GM12865 (cell line): Measurements from ENCODE around the gene PRRT1.

Experiments
- DNase-seq: peaks from one replicate; pipeline ENCODE4 v3.0.0; 2010; ENCODE audit warnings: low read depth
- H3K4me3 ChIP-seq: 2 replicates; pipeline ENCODE4 v1.5.1; 2011; ENCODE audit warnings: mild to moderate bottlenecking, low read depth, low read length, control low read depth
- TF ChIP-seq, protein P1 (sequence below): IDR thresholded peaks from 2 replicates; pipeline ENCODE4 v1.5.1; 2011; ENCODE audit warnings: low read length, control low read depth, low read depth, inconsistent platforms; ENCODE audit not compliant: insufficient read depth; ENCODE audit errors: missing control alignments

The PRRT1 gene

DNA sequence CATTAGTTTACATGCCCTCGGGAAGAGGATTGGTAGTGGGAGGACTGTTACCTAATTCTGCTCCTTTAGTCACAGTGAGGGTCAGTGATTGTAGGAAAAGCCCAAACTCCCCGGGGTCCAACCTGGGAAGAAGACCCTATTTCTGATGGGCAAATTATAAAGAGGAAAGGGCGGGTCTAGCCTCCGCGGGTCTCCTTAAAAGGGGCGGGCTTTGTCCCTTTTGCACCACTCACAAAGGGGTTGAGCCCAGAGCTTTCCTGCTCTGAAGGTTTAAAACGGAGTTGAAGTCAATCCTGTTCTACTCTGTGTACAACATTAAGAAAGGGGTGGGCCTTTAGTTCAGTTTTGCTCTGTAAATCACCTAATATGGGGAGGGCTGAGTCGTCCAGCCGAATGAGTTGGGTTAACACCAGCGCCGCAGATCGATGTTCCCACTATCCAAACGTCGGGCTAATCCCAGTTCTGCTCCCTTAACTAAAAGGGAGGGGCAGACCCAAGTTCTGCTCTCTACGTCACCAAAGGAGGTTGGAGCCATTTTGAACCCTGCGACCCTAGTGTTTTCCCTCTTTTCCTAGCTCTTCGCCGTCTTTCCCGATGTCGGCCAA lies 25.5 kb upstream of the PRRT1 start:
- TF ChIP-seq, protein P1, sequence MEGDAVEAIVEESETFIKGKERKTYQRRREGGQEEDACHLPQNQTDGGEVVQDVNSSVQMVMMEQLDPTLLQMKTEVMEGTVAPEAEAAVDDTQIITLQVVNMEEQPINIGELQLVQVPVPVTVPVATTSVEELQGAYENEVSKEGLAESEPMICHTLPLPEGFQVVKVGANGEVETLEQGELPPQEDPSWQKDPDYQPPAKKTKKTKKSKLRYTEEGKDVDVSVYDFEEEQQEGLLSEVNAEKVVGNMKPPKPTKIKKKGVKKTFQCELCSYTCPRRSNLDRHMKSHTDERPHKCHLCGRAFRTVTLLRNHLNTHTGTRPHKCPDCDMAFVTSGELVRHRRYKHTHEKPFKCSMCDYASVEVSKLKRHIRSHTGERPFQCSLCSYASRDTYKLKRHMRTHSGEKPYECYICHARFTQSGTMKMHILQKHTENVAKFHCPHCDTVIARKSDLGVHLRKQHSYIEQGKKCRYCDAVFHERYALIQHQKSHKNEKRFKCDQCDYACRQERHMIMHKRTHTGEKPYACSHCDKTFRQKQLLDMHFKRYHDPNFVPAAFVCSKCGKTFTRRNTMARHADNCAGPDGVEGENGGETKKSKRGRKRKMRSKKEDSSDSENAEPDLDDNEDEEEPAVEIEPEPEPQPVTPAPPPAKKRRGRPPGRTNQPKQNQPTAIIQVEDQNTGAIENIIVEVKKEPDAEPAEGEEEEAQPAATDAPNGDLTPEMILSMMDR: no peak
- peak; percentile 75 for DNase-seq
- H3K4me3 ChIP-seq: peak overlapping the region; percentile 69

DNA sequence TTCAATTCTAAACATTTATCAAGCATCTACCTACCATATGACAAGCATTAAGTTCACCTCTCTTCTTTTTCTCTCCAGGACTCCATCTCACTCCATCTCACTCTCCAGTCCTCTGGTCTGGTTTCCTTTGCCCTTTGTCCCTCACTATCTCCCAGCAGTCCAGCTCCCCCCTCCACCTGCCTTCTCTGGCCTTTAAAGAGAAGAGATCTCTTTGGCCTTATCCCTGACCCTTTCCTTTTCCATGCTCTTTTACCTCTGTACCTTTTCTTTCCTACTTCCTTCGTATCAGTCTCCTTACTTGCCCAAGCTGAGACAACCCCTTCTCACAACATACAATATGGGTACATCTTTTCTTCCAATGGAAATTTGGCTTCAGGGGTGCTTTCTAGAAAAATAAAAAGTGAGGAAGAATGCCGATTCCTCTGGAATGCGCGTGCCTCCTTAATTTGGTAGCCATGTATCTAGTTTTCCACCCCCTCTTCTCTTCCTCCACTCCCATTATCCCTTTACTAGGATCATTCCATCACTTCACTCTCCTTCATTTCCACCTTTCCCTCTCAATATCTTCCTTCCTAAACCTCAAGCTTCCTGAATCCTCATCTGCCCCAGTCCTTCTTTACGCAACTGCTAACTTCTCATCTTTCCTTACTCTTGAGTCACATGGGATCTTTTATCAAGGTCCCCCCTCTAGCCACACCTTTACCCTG lies 24.9 kb upstream of the PRRT1 start:
- DNase-seq: no peak
- peak overlapping the region; percentile 69 for H3K4me3 ChIP-seq
- TF ChIP-seq, protein P1: no peak

DNA sequence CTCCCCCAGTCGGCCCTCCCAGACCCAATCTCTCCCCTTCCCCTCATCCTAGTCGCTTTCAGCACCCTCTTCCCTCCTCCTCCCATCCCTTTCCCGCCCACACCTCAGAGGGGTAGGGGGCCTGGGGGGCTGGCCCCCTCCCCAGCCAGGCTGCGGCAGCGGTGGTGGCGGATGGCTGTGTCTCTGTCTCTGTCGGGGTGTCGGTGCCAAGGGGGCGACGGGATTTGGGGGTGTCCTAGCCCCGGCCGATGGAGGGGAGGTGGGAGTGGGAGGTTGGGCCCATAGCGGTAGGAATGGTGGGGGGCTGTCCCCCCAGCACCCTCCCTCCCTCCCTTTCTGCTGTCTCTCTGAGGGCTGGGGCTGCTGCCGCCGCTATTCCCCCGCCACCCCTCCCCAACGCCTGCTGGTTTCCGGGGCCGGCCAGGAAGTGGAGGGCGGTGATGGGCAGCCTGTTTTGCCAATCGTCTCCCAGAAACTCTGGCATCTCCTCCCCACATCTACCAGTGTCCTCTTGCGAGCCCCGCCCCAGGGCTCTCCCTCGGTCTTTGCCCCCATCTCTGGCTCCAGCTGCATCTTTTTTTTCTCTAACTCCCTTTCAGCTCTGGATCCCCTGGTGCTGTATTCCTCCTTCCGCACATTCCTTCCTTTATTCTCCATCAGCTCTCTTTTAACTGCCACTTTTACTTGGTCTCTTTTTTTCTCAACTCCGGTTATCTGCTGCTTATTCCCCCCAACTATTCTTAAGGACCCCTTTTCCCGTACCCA lies 24.2 kb upstream of the PRRT1 start, which contains the start of gene AGPAT1:
AGPAT1 (minus strand) TSS at position 374 of the 765 bp plus-strand sequence. CDS start 4,588 bp downstream, outside the sequence.
- H3K4me3 ChIP-seq: peak within 1 kb of the TSS; percentile 69
- DNase-seq: peak; percentile 98
- TF ChIP-seq, protein P1: no peak

DNA sequence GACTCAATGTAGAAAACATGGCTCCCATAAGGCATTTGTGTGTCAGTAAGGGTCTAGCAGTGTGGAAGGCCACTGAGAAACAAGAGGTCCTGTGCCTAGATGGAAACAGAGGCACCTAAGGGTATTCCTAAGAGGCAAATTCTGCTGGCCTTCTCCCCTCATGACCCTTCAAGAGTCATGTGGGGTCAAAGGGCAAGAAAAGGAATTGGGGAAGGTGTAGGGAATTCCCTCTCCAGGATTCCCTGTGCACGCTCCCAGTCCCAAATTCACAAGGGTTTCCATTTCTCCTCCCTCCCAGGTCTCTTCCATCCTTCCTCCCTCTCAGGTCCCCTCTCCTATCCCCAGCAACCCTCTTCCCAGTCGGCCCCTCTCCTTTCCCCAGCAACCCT lies 23.6 kb upstream of the PRRT1 start:
- H3K4me3 ChIP-seq: peak overlapping the region; percentile 69
- DNase-seq: no peak
- TF ChIP-seq, protein P1: no peak

DNA sequence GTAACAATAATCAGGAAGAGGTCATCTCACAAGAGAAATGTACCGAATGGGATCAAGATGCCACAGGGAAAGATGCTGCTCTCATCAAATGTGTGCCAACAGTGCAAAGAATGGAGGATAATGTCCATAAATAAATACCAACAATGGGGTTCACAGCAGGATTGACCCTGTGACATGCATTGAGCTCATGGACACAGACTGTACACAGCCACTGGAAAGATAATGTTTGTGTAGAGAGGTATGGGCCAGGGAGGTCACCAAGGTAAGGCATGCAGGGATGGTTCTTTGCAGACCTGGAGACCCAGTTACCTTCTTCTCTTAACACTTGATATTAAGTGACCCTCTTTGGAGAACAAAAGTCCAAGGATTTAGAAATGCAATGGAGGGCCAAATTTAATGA lies 22.7 kb upstream of the PRRT1 start:
- TF ChIP-seq, protein P1: no peak
- no peak for DNase-seq
- H3K4me3 ChIP-seq: no peak overlapping the region

DNA sequence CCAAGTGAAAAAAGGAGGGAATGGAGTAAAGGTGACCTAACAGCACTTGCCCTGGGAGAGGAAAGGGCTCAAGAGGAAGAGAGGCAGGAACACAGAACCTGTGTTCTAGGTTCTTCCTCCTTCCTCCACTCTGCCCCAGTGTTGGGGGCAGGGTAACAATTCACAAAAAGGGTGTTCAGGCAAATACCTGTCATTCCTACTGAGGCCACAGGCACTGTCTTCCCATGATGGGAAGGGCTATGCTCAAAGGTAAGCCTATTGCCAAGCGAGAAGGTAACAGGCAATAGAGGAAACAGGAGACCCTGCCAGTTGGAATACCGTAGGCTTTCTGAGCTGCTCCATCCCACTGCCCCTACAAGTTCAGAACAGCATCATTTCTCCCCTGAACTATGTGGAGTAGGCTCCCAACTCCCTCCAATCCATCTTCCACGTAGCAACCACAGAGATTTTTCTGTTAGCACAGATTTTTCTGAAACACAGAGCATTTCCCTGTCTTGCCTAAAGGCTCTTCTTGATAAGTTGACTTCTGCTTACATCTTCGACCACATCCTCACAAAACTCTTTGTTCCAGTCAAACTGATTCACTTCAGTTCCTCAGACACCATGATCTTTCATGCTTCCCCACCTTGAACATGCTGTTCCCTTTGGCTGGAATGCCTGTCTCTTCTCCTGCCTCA lies 21.4 kb upstream of the PRRT1 start:
- TF ChIP-seq, protein P1: no peak

More for the DNA sequence above, 21.4 kb upstream of the PRRT1 start:
- no peak for DNase-seq
- no peak overlapping the region for H3K4me3 ChIP-seq
